SK-N-SH (cell line): ENCODE results near the gene COL12A1. TPM values are rescaled to one million over a fixed set of nuclear protein-coding genes. Genes with fewer than 3 reads are reported as not detected.

Source experiments
- CTCF ChIA-PET: fragments of 300-600, 350-600 bp; formaldehyde crosslinking; extraction: SDS; loops from one replicate; lab custom pipeline; 2021; lab: Yijun Ruan, JAX
- POLR2A ChIA-PET: fragments of 350-600 bp; sonication (Branson Sonifier 250); formaldehyde crosslinking; extraction: SDS; loops from one replicate; lab custom pipeline; 2020; ENCODE audit warnings: antibody characterized with exemption, inconsistent platforms; lab: Yijun Ruan, JAX
- DNase-seq: peaks from one replicate; pipeline ENCODE4 v3.0.0; 2012
- H2AFZ ChIP-seq: fragments of 200-600 bp; sonication (generic); 2 replicates; pipeline ENCODE4 v1.8.1; 2016; ENCODE audit warnings: antibody characterized with exemption, mild to moderate bottlenecking, low read depth
- H3F3A ChIP-seq: fragments of 200-600 bp; sonication (generic); replicated peaks from 2 replicates; pipeline ENCODE3; 2016; ENCODE audit warnings: antibody characterized with exemption, mild to moderate bottlenecking; ENCODE audit not compliant: insufficient read depth
- H3K27ac ChIP-seq, 2 experiments: fragments of 200-500 bp in 1 of 2; fragments of 200-600 bp in 1 of 2; sonication (Bioruptor generic) in 1 of 2; sonication (generic), shearing (Covaris generic) in 1 of 2; 2 replicates each; pipeline versions ENCODE4 v1.5.1 to v1.6.1; 2014 to 2016; ENCODE audit warnings: low read depth in 2 of 2, inconsistent platforms in 1 of 2, low read length in 1 of 2, mild to moderate bottlenecking in 1 of 2, mixed read lengths in 1 of 2
- H3K27me3 ChIP-seq: fragments of 200-600 bp; sonication (generic), shearing (Covaris generic); 2 replicates; pipeline ENCODE4 v1.6.1; 2016; ENCODE audit warnings: mixed run types; ENCODE audit not compliant: insufficient read depth
- H3K36me3 ChIP-seq, 2 experiments: fragments of 200-500 bp in 1 of 2; fragments of 200-600 bp in 1 of 2; sonication (Bioruptor generic) in 1 of 2; sonication (generic) in 1 of 2; replicated peaks in 1 of 2; 2 replicates each; pipeline versions ENCODE3 to v1.5.1; 2014 to 2016; ENCODE audit warnings: low read length in 1 of 2, mild to moderate bottlenecking in 1 of 2; ENCODE audit not compliant: insufficient read depth in 2 of 2, control insufficient read depth in 1 of 2
- H3K4me1 ChIP-seq, 2 experiments: fragments of 200-500 bp in 1 of 2; fragments of 200-600 bp in 1 of 2; sonication (Bioruptor generic) in 1 of 2; sonication (generic), shearing (Covaris generic) in 1 of 2; 2 replicates each; pipeline versions ENCODE4 v1.5.1 to v1.6.1; 2014 to 2016; ENCODE audit warnings: low read depth in 1 of 2, low read length in 1 of 2, mixed run types in 1 of 2; ENCODE audit not compliant: insufficient read depth in 2 of 2, control insufficient read depth in 1 of 2
- H3K4me2 ChIP-seq: fragments of 200-600 bp; sonication (generic), shearing (Covaris generic); 2 replicates; pipeline ENCODE4 v1.6.1; 2017; ENCODE audit warnings: mixed run types
- H3K4me3 ChIP-seq, 2 experiments: fragments of 200-500 bp in 1 of 2; fragments of 200-600 bp in 1 of 2; sonication (Bioruptor generic) in 1 of 2; sonication (generic), shearing (Covaris generic) in 1 of 2; 2 replicates each; pipeline versions ENCODE4 v1.5.1 to v1.8.1; 2014 to 2016; ENCODE audit warnings: low read depth in 2 of 2, inconsistent platforms in 1 of 2, low read length in 1 of 2, mild to moderate bottlenecking in 1 of 2, mixed read lengths in 1 of 2, moderate library complexity in 1 of 2
- H3K79me2 ChIP-seq: fragments of 200-600 bp; sonication (generic); 2 replicates; pipeline ENCODE4 v1.8.1; 2017; ENCODE audit warnings: mild to moderate bottlenecking; ENCODE audit not compliant: insufficient read depth
- H3K9ac ChIP-seq: fragments of 200-600 bp; sonication (generic); 2 replicates; pipeline ENCODE4 v1.6.1; 2017; ENCODE audit warnings: mixed run types
- H3K9me2 ChIP-seq: fragments of 200-600 bp; sonication (generic); 2 replicates; pipeline ENCODE4 v1.6.1; 2017; ENCODE audit warnings: mixed run types
- H3K9me3 ChIP-seq: fragments of 200-600 bp; sonication (generic); 2 replicates; pipeline ENCODE4 v1.6.1; 2017; ENCODE audit warnings: mixed run types, mild to moderate bottlenecking, moderate library complexity
- H4K20me1 ChIP-seq: fragments of 200-600 bp; sonication (generic); 2 replicates; pipeline ENCODE4 v1.6.1; 2017; ENCODE audit warnings: mild to moderate bottlenecking, mixed run types; ENCODE audit not compliant: insufficient read depth
- CHD2 ChIP-seq: fragments of 150-350 bp; IDR thresholded peaks from 2 replicates; pipeline ENCODE4 v1.6.1; 2018; ENCODE audit warnings: low read length; ENCODE audit not compliant: partially characterized antibody
- ELF1 ChIP-seq: IDR thresholded peaks from 2 replicates; pipeline ENCODE4 v1.4.0; 2012
- EP300 ChIP-seq, 2 experiments: IDR thresholded peaks; 2 replicates each; pipeline versions ENCODE4 v1.4.0 to v1.6.1; 2012; ENCODE audit warnings: borderline replicate concordance in 1 of 2, low read depth in 1 of 2, low read length in 1 of 2
- FOXJ3 ChIP-seq: sonication (generic); formaldehyde crosslinking; IDR thresholded peaks from 2 replicates; pipeline ENCODE4 v1.5.1; 2020; ENCODE audit warnings: mild to moderate bottlenecking, missing genetic modification reagents
- GABPA ChIP-seq: IDR thresholded peaks from 2 replicates; pipeline ENCODE4 v1.4.0; 2012; ENCODE audit warnings: low read depth, mild to moderate bottlenecking
- MEF2A ChIP-seq: IDR thresholded peaks from 2 replicates; pipeline ENCODE4 v1.4.0; 2012; ENCODE audit warnings: low read depth, borderline replicate concordance
- RAD21 ChIP-seq: IDR thresholded peaks from 2 replicates; pipeline ENCODE4 v1.6.1; 2012; ENCODE audit warnings: mild to moderate bottlenecking, low read length
- RCOR1 ChIP-seq: fragments of 150-350 bp; IDR thresholded peaks from 2 replicates; pipeline ENCODE4 v1.6.1; 2017; ENCODE audit warnings: antibody characterized with exemption, low read length
- SMC3 ChIP-seq: IDR thresholded peaks from 2 replicates; pipeline ENCODE4 v1.6.1; 2012; ENCODE audit warnings: low read depth, low read length, improper control_type of control experiment
- TEAD4 ChIP-seq: IDR thresholded peaks from 2 replicates; pipeline ENCODE4 v1.4.0; 2012; ENCODE audit warnings: mild to moderate bottlenecking, borderline replicate concordance; ENCODE audit not compliant: insufficient read depth
- WGBS: methylation state at CpG from one replicate; pipeline ENCODE4 v1.1.6; 2017; ENCODE audit warnings: low lambda C conversion rate; 5-methylcytosine and 5-hydroxymethylcytosine counted together
- polyA plus RNA-seq, 3 experiments: library from polyadenylated mRNA; depleted of rRNA; stranded (reverse); fragments of >200 nt; gene quantifications; 2 replicates each; pipeline ENCODE4 v1.2.3, GENCODE V29; 2012
- TF ChIP-seq, protein P1 (sequence below): IDR thresholded peaks from 2 replicates; pipeline ENCODE4 v1.4.0; 2012; ENCODE audit warnings: low read depth
- TF ChIP-seq, protein P2 (sequence below): IDR thresholded peaks from 2 replicates; pipeline ENCODE4; 2012
- TF ChIP-seq, protein P3 (sequence below): IDR thresholded peaks from 2 replicates; pipeline ENCODE4 v1.4.0; 2012; ENCODE audit warnings: low read depth, borderline replicate concordance

Gene COL12A1
- polyA plus RNA-seq, 1 of the 3 experiments (the other 2 are of a cell fraction) = 0.03 TPM

DNA sequence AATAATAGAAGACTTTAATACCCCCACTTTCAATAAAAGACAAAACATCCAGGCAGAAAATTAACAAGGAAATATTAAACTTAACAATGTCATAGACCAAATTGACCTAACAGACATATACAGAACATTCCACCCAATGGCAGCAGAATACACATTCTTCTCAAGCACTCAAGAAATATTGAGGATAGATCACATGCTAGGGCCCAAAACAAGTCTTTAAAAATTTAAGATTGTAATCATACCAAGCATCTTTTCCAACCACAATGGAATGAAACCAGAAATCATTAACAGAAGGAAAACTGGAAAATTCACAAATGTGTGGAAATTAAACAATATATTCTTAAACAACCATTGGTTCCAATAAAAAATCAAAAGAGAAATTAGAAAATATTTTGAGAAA lies 161.0 kb downstream of the COL12A1 start:
- Histone ChIP-seq H4K20me1 (no peaks in the 10 kb centered on the region), H3K9ac (no peak overlapping the region), H3K27me3 (no peaks in the 10 kb centered on the region), H3K9me2 (peaks cover 4% of the 10 kb centered on the region; the same call in 1 of the 2 replicates), H3K27ac (no peak overlapping the region), H3K9me3 (no peaks in the 10 kb centered on the region), H3K36me3 (no peaks in the 10 kb centered on the region), H2AFZ (no peak overlapping the region), H3K4me1 (no peaks in the 10 kb centered on the region), H3K4me3 (no peak overlapping the region), H3K79me2 (no peaks in the 10 kb centered on the region), H3F3A (no peaks in the 10 kb centered on the region), H3K4me2 (no peak overlapping the region)
- ChIA-PET POLR2A (no interaction called here), CTCF (no interaction called here)
- TF ChIP-seq CHD2 (no peak), MEF2A (no peak), SMC3 (no peak), RCOR1 (no peak), FOXJ3 (CRISPR knock-in tag) (no peak), TEAD4 (no peak), RAD21 (no peak), EP300 (IDR thresholded peaks at IDR 0.05; ENCODE audit: borderline replicate concordance in 1 of 2, low read depth in 1 of 2, low read length in 1 of 2) (no peak), GABPA (no peak)
- TF ChIP-seq, protein P1, sequence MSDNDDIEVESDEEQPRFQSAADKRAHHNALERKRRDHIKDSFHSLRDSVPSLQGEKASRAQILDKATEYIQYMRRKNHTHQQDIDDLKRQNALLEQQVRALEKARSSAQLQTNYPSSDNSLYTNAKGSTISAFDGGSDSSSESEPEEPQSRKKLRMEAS = no peak
- TF ChIP-seq, protein P2, sequence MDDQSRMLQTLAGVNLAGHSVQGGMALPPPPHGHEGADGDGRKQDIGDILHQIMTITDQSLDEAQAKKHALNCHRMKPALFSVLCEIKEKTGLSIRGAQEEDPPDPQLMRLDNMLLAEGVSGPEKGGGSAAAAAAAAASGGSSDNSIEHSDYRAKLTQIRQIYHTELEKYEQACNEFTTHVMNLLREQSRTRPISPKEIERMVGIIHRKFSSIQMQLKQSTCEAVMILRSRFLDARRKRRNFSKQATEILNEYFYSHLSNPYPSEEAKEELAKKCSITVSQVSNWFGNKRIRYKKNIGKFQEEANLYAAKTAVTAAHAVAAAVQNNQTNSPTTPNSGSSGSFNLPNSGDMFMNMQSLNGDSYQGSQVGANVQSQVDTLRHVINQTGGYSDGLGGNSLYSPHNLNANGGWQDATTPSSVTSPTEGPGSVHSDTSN = no peak
- DNase-seq = no peak

DNA sequence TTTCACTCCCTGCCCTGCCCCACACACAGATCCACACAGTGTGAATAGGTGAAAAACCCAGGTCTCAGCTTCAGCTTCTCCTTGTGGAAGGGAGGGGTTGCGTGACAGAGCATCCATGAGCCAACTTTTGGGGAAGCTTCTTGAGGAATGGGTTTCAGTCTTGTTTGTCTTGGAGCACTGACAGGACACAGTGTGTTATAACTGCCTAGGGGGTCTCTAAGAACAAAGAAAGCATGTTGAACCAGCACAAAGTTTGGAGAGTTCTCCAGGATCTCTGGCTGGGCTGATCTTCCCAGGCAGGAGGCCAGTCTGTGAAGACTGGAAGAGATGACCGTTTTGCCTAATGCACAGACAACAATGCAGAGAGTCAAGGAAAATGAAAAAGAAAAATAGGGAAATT lies 164.5 kb downstream of the COL12A1 start:
- no peaks in the 10 kb centered on the region for H3K9me3 ChIP-seq
- CTCF ChIA-PET = no interaction called here
- no peak overlapping the region for H3K4me2 ChIP-seq
- DNase-seq = no peak
- TF ChIP-seq, protein P3, sequence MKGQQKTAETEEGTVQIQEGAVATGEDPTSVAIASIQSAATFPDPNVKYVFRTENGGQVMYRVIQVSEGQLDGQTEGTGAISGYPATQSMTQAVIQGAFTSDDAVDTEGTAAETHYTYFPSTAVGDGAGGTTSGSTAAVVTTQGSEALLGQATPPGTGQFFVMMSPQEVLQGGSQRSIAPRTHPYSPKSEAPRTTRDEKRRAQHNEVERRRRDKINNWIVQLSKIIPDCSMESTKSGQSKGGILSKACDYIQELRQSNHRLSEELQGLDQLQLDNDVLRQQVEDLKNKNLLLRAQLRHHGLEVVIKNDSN = no peak
- no peak for TF ChIP-seq ELF1
- TF ChIP-seq, all 33 proteins: peak for 0
- POLR2A ChIA-PET = no interaction called here
- H3K27me3 ChIP-seq = no peaks in the 10 kb centered on the region
- H3K4me3 ChIP-seq = no peak overlapping the region
- no peaks in the 10 kb centered on the region for H3K9me2 ChIP-seq
- H2AFZ ChIP-seq = no peak overlapping the region
- no peak overlapping the region for H3K9ac ChIP-seq
- H3K36me3 ChIP-seq = no peaks in the 10 kb centered on the region
- no peaks in the 10 kb centered on the region for H3K4me1 ChIP-seq
- WGBS = 12% methylated on average over 2 of the region's 2 CpGs
- H4K20me1 ChIP-seq = no peaks in the 10 kb centered on the region
- no peak overlapping the region for H3K27ac ChIP-seq
- no peaks in the 10 kb centered on the region for H3F3A ChIP-seq
- no peaks in the 10 kb centered on the region for H3K79me2 ChIP-seq

Other genes with a start within 250 kb of the COL12A1 start
- gene COX7A2, start 37.7 kb upstream of the COL12A1 start, polyA plus RNA-seq (2012; rRNA removed) = 431 and 600 TPM in 2 replicates
- gene TMEM30A, start 78.7 kb upstream of the COL12A1 start, polyA plus RNA-seq (2012; rRNA removed) = 22.8 and 27.3 TPM in 2 replicates